Gastroesophageal sphincter (tissue), 3 donors: ENCODE results near the gene ELAVL3.

ENCODE experiments used
- POLR2A ChIP-seq, 2 donors: fragments of 450-650 bp; IDR thresholded peaks; one replicate each; pipeline ENCODE4 v1.6.1; 2017; ENCODE audit warnings: antibody characterized with exemption in 2 of 2, mild to moderate bottlenecking in 2 of 2, moderate library complexity in 1 of 2
- POLR2AphosphoS5 ChIP-seq: sonication (generic); formaldehyde crosslinking; IDR thresholded peaks from one replicate; pipeline ENCODE4 v1.6.1; 2017; ENCODE audit warnings: antibody characterized with exemption
- TF ChIP-seq, protein P1 (sequence below), 4 experiments: fragments of 200-600 bp in 2 of 4; fragments of 450-650 bp in 2 of 4; sonication (generic) in 1 of 4; IDR thresholded peaks; one replicate each; pipeline ENCODE4 v1.5.1; 2017 to 2019; ENCODE audit warnings: antibody characterized with exemption in 4 of 4, mild to moderate bottlenecking in 2 of 4, moderate library complexity in 2 of 4

DNA sequence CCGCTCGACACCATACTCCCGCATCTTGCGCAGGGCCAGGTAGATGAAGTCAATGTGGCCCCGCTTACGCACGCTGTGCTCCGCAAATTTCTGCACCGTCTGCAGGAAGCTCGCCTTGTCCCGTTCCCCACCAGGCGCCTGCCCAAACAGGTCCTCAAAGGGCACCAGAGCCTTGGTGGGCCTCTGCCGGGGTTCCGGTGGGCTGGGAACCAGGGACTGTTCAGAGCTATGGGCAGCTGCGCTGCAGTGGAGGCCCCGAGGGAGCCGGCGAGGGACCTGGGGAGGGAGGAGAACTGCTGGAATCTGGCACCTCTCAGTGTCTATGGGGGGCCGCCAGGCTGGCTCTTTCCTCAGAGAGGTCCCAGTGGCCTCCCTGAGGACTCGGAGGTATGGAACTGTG, 33.1 kb upstream of the ELAVL3 start:
- TF ChIP-seq, protein P1, sequence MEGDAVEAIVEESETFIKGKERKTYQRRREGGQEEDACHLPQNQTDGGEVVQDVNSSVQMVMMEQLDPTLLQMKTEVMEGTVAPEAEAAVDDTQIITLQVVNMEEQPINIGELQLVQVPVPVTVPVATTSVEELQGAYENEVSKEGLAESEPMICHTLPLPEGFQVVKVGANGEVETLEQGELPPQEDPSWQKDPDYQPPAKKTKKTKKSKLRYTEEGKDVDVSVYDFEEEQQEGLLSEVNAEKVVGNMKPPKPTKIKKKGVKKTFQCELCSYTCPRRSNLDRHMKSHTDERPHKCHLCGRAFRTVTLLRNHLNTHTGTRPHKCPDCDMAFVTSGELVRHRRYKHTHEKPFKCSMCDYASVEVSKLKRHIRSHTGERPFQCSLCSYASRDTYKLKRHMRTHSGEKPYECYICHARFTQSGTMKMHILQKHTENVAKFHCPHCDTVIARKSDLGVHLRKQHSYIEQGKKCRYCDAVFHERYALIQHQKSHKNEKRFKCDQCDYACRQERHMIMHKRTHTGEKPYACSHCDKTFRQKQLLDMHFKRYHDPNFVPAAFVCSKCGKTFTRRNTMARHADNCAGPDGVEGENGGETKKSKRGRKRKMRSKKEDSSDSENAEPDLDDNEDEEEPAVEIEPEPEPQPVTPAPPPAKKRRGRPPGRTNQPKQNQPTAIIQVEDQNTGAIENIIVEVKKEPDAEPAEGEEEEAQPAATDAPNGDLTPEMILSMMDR (IDR thresholded peaks at IDR 0.05): no peak
- TF ChIP-seq POLR2A (IDR thresholded peaks at IDR 0.05) (no peak), POLR2AphosphoS5 (no peak)
